Astrocyte of the cerebellum (primary cell): ENCODE measurements around the gene LAMTOR2.
A peak's percentile ranks its signal among the peaks of the same experiment; 100 is the strongest.

ENCODE experiments used
- DNase-seq: peaks from one replicate; pipeline ENCODE4 v3.0.0-alpha.2; 2011; ENCODE audit warnings: low read depth
- H3K4me3 ChIP-seq: 2 replicates; pipeline ENCODE4 v1.5.1; 2011; ENCODE audit warnings: mild to moderate bottlenecking, low read depth, low read length, moderate library complexity
- in situ Hi-C: cut with HindIII; loops from 2 replicates; pipeline ENCODE4 v1.10.0; 2017; ENCODE audit warnings: low sequenced_read_pairs
- TF ChIP-seq, protein P1 (sequence below): IDR thresholded peaks from 2 replicates; pipeline ENCODE4 v1.5.1; 2012; ENCODE audit warnings: low read length, low read depth, moderate library complexity, mild to moderate bottlenecking; ENCODE audit errors: missing control alignments

The LAMTOR2 gene

DNA sequence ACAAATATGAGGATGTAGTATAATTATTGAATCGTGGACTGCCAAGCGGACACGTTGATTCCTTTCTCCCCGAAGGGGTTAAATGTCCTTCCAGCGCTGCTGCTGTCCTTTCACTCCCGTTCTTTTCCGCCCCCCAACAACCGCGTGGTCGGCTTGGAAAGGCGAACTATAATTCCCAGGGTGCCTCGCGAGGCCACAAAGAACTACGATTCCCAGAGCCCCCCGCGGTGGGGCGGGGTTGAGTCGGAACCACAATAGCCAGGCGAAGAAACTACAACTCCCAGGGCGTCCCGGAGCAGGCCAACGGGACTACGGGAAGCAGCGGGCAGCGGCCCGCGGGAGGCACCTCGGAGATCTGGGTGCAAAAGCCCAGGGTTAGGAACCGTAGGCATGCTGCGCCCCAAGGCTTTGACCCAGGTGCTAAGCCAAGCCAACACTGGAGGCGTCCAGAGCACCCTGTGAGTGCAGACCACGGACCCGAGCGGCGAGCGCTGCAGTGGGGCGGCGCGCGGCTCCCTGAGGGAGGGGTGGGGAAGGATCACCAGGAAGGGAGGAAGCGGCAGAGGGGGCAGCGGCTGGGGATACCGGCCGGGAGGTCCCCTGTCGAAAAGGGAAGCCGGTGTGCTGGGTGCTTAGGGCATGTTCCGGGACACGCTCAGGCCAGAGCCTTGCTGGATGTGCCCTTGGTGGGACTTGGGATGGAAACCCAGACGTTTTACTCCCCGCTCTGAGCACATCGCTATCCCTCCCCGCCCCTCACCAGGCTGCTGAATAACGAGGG, at the start of gene LAMTOR2:
TSS of gene LAMTOR2 (plus strand) at position 283 of the 781 bp plus-strand sequence. CDS start at position 391, 108 bp downstream.
- in situ Hi-C loops = loop anchor here (5.0 kb wide), 1 partner anchor 42 kb away; no protein-coding TSS in a partner anchor
- DNase-seq = peak; percentile 85
- H3K4me3 ChIP-seq = peak within 1 kb of the TSS; percentile 98
- TF ChIP-seq, protein P1, sequence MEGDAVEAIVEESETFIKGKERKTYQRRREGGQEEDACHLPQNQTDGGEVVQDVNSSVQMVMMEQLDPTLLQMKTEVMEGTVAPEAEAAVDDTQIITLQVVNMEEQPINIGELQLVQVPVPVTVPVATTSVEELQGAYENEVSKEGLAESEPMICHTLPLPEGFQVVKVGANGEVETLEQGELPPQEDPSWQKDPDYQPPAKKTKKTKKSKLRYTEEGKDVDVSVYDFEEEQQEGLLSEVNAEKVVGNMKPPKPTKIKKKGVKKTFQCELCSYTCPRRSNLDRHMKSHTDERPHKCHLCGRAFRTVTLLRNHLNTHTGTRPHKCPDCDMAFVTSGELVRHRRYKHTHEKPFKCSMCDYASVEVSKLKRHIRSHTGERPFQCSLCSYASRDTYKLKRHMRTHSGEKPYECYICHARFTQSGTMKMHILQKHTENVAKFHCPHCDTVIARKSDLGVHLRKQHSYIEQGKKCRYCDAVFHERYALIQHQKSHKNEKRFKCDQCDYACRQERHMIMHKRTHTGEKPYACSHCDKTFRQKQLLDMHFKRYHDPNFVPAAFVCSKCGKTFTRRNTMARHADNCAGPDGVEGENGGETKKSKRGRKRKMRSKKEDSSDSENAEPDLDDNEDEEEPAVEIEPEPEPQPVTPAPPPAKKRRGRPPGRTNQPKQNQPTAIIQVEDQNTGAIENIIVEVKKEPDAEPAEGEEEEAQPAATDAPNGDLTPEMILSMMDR = no peak

DNA sequence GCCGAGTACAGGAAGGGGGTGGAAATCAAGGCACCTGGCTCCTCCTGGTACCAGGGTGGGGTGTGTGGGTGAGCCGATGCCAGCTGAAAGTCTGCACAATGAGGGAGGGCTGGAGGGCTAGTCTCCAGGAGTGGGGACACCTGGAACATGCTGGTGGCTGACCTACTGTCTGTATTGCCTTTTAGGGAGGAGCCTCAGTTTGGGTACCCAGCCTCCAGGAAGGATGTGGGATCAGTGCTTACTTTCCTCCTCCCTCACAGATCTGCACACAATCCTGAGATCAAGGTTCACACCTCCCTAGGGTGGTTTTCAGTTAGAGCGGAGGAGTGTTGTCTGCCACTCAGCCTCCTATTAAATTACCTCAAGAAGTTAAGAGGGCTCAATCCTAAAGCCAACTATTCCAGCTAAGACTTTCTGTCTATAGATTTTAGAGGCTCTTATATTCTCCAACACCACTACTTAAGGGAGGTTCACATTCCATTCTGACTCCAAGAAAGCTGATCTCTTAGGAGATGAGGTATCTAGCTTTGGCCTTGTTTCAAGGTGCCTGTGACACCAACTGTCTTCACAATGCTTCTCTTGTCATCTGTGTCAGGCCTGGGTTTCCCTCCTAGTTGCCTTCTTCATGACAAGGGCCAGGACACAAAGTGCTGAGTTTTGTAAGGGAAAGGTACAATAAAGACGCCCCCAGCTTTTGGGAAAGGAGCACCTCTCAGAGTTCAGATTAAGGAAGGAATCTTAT, 49.6 kb upstream of the LAMTOR2 start:
- in situ Hi-C loops = no loop called here
- no peak overlapping the region for H3K4me3 ChIP-seq
- no peak for DNase-seq
- TF ChIP-seq, protein P1 = no peak

DNA sequence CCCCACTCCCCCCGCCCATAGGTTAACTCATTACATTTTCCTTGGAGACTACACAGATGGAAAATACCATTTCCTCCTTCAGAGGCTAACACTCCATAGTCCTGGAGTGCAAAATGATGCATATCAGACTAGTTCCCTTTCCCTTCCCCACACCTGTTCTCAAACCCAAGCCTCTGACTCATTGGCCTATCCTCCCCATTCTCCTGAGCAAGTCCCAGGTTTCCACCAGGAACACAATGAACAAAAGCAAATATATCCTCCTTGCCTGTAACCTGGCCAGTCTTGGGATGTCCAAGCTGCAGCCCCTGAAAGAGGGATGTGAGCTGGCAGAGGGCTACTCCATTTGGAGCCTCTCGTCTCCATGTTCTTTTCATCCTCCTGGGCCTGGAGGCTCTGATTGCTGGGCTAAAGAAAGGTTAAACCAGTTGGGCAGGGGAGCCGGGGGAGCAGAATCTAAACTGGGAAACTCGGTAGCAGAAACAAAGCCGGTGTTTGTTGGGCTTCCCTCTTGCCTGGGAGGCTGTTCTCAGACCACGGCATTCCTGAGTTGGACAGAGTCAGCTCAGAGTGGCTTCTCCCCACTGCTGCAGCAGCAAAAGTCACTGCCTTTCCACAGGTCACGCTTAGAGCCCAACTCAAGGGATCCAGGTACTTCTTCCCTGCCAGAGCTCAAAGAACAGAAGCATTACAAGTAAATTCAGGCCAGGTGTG, 47.8 kb upstream of the LAMTOR2 start:
- in situ Hi-C loops = no loop called here
- no peak for DNase-seq
- H3K4me3 ChIP-seq = no peak overlapping the region
- TF ChIP-seq, protein P1 = no peak

DNA sequence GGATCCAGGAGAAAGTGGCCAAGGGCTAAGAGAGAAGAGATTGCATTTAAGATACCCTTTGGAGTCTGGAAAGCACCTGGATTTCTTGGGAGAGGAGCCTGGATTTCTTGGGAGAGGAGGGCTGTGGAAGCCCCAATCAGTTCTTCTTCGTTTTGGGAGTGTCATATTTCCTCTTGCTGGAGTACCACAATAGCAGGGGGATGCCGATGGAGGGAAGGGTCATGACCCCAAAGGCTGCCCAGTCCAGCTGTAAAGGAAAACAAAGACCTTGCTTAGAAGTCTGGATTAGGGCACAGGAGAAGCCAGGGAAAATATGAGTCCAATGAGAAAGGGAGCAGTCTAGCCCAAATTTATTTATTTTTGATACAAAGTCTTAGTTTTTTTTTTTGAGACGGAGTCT, 45.2 kb upstream of the LAMTOR2 start:
- in situ Hi-C loops = no loop called here
- no peak overlapping the region for H3K4me3 ChIP-seq
- no peak for DNase-seq
- TF ChIP-seq, protein P1 = no peak

DNA sequence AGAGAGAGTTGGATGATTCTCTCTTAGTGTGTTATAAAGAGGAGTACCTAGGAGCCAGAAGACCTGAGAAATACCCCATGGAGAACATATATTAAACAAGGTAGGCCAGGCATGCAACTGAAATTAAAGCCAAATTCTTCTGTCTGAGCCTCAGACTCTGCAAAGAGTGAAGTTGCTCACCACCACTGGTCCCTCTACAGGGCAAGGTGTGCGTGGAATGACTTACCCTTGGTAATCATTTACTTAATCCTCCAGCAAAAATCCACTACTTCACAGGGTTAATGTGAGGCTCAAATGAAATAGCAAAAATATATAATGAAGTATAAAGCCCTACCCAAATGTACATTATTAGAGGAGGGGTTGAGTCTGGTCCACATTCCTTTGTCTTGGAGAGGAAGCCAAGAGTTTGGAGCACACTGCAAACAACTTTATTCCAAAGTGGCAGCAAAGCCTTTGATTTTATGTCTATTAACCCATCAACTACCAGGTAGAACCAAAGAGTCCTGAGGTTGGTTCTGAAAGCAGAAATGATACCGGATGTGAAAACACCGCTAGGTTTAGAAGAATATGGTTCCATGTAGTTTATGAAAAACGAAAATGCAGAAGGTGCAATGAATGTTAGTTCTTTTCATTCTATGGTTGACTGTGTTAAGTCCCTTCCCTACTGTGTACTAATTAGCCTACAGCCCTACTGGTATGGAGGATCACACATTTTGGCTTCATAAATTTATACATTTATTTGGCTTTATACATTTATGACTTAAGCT, 42.3 kb upstream of the LAMTOR2 start:
- in situ Hi-C loops = loop anchor here (5.0 kb wide), 2 partner anchors 45 to 65 kb away; no protein-coding TSS in a partner anchor
- H3K4me3 ChIP-seq = no peak overlapping the region
- TF ChIP-seq, protein P1 = no peak
- no peak for DNase-seq
